IPS-18c (cell line): ENCODE data around the gene FXYD7.
"Not testable (repeated sequence)": the region's sequence is repeated elsewhere in the genome, so short reads cannot be mapped to it uniquely, and the experiment has no call there.

ENCODE experiments used
- H3K4me3 ChIP-seq: 2 replicates; pipeline ENCODE4 v1.7.0; 2013; ENCODE audit warnings: low read depth, mild to moderate bottlenecking, low read length, moderate library complexity; ENCODE audit not compliant: insufficient read depth
- H3K9me3 ChIP-seq: one replicate; pipeline ENCODE4 v1.6.1; 2013; ENCODE audit warnings: mild to moderate bottlenecking, low read length, moderate library complexity; ENCODE audit not compliant: control insufficient read depth, insufficient read depth

FXYD7 gene

GRCh38 chr19:35153129-35153522 lies 10.1 kb downstream of the FXYD7 start:
- H3K9me3 ChIP-seq, result not testable (repeated sequence)
- H3K4me3 ChIP-seq, result peak overlapping the region; percentile 87

DNA sequence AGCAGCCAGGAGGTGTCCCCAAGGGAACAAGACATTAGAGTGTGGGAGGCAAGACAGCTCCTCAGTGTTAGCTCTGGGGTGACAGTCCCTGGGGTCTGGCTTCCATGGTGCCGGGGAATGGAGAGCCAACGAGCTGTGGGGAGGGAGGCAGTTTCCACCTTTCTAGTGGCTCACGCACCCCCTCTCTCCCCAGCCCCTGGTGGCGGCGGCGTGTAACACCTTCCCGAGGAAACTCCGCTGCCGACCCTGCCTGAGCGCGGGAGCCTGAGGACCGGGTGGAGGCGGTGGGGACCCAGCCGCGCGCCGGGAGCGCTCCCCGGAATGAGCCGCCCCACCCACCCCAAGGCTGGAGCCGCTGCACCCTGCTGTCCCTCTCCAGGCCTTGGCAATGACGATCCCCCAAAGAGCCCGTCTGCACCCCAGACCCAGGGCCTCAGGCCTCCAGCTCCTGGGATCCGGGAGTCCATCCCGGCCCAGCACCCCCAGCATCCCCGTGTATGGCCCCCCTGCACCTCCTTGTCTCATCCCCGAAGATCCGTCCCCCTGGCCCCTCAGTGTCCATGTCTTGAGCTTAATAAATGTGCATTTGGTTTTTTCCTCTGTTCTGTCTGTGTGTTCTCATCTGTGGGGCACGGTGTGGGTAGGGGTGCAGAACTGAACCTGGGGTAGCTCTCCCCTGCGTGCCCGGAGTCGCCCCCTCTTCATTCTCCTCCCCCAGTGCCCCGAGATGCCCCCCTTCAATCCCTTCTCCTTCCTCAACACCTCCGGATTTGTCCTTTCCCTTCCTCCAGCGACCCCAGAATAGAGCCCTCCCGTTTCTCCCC lies 10.9 kb downstream of the FXYD7 start:
- H3K4me3 ChIP-seq, result peak overlapping the region; percentile 87
- no peaks in the 10 kb centered on the region for H3K9me3 ChIP-seq

DNA sequence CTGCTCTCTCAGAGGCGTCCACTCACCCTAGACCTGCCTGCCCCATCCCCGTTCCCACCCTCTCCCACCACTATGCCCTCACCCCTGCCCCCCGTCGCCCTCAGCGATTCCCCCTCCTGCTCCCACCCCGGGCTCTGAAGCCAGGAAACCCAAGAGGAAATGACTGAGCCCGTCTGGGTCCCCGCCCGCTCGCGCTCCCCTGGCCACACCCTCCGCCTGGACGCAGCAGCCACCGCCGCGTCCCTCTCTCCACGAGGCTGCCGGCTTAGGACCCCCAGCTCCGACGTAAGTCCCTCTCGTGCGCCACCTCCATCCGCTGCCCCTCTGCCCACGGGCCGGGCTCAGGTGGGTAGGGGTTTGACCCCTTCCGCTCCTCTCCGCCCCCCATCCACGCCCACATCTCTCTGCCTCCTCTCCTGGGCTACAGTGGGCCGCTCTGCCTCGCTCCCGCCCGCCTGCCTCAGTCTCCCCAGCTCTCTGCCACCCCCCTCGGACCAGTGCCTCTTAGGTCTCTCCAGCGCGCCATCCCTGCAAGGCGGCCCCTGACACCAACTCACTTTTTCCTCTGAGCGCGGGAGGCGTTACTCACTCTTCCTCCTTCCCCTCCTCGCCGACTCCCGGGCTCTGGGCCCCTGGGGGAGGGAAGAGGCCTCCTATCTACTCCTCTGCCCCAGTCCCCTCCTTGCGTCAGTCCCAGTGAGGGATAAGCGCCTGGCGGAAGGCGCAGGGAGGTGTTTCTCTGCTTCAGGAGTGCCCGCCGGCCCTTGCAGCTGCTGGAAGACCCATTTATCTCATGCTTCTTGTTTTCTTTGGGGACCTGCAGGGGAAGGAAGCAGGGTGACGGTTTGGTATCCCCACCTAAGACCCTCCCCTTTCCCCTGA lies 11.7 kb downstream of the FXYD7 start, which contains the start of gene FXYD5:
Gene FXYD5 (plus strand): TSS at position 211 of the 882 bp plus-strand sequence. CDS start 816 bp downstream, outside the sequence.
- Histone ChIP-seq H3K9me3 (no peaks in the 10 kb centered on the region), H3K4me3 (peak within 1 kb of the TSS; percentile 87)

DNA sequence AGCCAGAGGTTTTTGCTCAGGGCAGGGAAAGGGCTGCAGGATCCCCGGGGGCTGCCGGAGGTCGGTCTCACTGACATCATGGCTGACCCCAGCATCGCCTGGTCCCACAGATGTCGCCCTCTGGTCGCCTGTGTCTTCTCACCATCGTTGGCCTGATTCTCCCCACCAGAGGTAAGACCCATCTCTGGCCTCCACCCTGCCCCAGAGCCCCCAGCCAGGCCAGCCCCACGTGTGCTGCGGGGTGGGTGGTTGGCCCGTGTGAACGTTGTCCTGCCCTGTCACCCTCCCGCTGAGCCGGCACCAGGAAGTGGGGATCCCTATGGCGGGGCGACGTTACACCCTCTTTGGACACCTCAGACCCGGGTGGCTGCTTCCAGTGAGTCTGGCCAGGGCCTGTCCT lies 12.4 kb downstream of the FXYD7 start:
- no peaks in the 10 kb centered on the region for H3K9me3 ChIP-seq
- peak overlapping the region; percentile 87 for H3K4me3 ChIP-seq

DNA sequence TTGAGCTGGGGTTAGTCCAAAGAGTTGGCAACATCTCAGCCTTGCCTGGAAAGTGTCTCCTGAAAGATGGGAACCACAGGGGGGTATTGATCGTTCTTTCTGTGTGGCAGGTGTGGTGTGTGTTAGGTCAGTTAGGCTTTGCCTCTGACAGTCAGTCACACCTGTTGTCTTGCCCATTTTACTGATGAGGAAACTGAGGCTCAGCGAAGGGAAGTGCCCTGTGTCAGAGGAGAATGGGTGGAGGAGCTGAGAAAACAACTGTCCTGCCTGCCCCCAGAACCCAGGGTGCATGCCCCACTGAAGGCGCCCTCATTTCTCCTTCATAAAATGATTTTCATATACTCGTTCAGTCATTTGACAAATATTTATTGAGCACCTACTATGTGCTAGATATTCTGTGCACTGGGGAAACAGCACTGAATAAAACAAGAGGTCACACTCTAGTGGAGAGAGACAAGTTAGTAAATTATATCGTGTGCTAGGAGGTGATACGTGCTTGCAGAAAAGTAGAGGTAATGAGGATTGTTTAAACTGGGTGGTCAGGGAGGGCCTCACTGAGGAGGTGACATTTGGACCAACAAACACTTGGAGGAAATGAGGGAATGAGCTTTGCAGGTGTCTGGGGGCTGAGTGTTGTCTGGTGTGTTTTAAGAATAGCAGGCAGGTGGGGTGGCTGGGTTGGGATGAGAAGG lies 13.1 kb downstream of the FXYD7 start:
- peak overlapping the region; percentile 87; the same call in 1 of the 2 replicates for H3K4me3 ChIP-seq
- no peaks in the 10 kb centered on the region for H3K9me3 ChIP-seq

DNA sequence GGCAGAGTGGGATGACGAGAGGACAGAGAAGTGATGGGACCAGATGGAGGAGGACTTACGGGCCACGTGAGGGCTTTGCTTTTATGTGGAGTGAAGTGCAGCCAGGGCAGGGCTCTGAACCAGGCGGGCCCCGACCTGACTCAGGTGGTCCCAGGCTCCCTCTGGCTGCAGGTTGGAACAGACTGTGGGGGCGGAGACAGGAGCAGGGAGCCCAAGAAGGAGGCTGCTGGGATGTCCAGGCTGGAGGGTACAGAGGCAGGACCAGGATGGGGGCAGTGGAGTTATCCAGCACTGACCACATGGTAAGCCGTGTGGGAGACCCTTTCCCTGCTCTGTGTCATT lies 13.6 kb downstream of the FXYD7 start:
- no peak overlapping the region for H3K4me3 ChIP-seq
- no peaks in the 10 kb centered on the region for H3K9me3 ChIP-seq

- Histone ChIP-seq H3K9me3 (no peaks in the 10 kb centered on the region), H3K4me3 (no peak overlapping the region)
Observed at GRCh38 chr19:35157431-35157830, 14.4 kb downstream of the FXYD7 start.

DNA sequence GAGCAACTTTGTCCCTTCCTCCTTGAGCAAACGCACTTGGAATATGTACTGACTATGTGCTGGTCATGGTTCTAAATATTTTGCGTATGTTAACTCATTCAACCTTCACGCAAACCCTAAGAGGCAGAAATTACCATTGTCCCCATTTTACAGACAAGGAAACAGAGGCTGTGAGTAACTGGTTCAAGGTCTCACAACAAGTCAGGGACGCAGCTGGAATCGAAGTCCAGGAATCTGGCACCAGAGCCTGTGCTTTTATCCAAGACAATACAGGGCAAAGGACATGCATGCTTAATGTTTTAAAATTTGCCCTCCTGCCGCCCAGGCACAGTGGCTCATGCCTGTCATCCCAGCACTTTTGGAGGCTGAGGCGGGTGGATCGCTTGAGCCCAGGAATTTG lies 16.6 kb downstream of the FXYD7 start:
- Histone ChIP-seq H3K9me3 (no peaks in the 10 kb centered on the region), H3K4me3 (no peak overlapping the region)

- no peaks in the 10 kb centered on the region for H3K9me3 ChIP-seq
- no peak overlapping the region for H3K4me3 ChIP-seq
Observed at GRCh38 chr19:35160629-35161433, 17.8 kb downstream of the FXYD7 start.

DNA sequence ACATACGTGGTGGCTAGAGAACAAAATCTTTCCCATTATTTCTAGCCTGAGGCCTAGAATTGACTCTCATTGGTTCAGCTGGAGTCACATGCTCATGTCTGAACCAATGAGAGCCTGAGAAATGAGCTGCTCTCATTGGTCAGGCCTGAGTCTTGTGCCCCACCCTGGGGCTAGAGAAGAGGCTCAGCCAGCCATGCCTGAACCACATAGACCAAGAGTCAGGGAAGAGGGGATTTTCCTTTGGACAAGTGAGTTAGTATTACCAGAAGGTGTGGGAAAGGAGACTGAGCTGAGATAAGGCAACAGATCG lies 18.3 kb downstream of the FXYD7 start:
- no peak overlapping the region for H3K4me3 ChIP-seq

DNA sequence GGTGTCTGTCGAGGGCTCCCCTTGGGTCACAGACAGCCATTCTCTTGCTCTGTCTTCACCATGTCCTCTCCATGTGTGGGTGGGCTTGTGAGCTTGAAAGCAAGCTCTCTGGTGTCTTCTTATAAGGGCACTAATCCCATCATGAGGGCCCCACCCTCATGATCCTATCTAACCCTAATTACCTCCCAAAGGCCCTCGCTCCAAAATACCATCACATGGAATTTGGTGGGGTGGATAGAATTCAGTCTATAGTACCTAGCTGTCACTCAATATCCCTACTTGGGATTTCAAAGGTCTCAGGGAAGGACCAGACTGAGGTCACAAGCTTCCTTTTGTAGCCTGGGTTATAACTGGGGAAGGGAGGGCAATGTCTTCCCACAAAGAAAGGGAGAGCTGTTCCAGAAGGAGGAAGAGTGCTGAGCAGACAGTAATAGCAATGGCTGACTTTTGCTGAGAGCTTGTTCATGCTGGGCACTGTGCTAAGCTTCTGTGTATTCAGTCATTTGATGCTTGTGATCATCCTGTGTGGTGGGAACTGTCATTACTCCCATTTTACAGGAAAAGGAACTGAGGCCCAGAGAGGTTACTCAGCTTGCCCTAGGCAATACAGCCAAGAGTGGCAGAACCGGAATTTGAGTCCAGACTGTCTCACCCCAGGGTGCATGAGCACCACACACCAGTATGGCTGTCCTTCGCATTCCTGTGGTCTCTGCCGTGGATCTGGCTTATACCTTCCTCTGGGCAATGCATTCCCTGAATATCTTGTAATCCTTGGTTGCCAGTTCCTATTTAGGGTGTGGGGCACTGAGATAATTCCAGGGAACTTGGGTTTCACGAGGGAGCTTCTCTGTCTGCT lies 19.6 kb downstream of the FXYD7 start:
- no peaks in the 10 kb centered on the region for H3K9me3 ChIP-seq

More for the DNA sequence above, 18.3 kb downstream of the FXYD7 start:
- no peaks in the 10 kb centered on the region for H3K9me3 ChIP-seq

GRCh38 chr19:35164418-35164817 lies 21.4 kb downstream of the FXYD7 start:
- H3K9me3 ChIP-seq, result no peaks in the 10 kb centered on the region
- no peak overlapping the region for H3K4me3 ChIP-seq

More for the DNA sequence above, 19.6 kb downstream of the FXYD7 start:
- H3K4me3 ChIP-seq, result no peak overlapping the region

GRCh38 chr19:35165200-35166058 lies 22.4 kb downstream of the FXYD7 start:
- Histone ChIP-seq H3K4me3 (no peak overlapping the region), H3K9me3 (no peaks in the 10 kb centered on the region)

- H3K9me3 ChIP-seq, result no peaks in the 10 kb centered on the region
- H3K4me3 ChIP-seq, result no peak overlapping the region
Observed at GRCh38 chr19:35166100-35167063, 23.3 kb downstream of the FXYD7 start.
